ENCODE measurements around the gene POLR3G.

Gene POLR3G, protein sequence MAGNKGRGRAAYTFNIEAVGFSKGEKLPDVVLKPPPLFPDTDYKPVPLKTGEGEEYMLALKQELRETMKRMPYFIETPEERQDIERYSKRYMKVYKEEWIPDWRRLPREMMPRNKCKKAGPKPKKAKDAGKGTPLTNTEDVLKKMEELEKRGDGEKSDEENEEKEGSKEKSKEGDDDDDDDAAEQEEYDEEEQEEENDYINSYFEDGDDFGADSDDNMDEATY

DNA sequence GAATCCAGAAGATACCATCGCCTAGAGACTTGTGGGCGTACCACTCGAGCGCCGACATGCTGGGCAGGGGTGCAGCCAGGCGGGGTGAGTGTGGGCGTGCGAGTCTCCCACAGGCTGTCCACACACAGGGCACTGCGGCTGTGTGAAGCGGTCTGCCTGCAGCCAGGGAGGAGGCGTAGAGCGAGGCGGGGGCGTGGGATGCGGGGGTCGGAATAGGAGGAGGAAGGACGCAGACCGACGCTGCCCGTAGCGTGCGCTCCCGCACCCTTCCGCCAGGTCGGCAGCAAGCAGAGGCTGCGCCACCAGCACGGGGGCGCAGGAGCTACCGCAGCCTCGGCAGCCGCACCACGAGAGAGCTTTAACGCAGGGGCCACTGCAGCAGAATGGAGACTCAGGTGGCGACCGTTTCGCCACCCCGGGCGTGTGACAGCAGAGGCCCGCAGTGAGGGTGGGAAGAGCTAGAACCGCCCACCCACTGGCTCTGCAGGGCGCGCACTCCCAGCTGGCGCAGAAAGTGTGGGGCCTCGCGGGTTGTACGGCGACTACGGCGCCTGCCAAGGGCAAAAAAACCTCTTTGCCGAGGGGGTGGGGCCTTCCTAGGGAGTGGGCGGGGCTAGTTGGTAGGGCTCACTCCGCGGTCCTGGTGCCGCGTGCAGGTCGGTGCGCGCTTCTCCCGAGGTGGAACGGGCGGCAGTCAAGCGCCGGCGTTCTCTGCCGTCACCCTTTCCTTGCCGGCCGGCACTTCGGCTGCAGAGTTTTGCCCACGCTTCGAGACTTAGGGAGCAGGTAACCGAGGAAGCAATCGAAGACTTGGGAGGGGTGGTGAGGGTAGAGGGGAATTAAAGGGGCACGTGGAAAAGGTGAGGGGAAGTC is at the start of gene POLR3G, which contains the start of gene MBLAC2:
TSS of gene POLR3G (plus strand) at position 630 of the 873 bp plus-strand sequence. CDS start 10,704 bp downstream, outside the sequence.
TSS of gene MBLAC2 (minus strand) at position 537 of the 873 bp plus-strand sequence. CDS start at position 58, 479 bp downstream.
- TF ChIP-seq GATA2 (IDR thresholded peaks at IDR 0.05; ENCODE audit: low read depth, low read length) (no peak; the same call in none of the 2 replicates), GATA3 (IDR thresholded peaks at IDR 0.05; ENCODE audit: low read depth, low read length) (no peak)

DNA sequence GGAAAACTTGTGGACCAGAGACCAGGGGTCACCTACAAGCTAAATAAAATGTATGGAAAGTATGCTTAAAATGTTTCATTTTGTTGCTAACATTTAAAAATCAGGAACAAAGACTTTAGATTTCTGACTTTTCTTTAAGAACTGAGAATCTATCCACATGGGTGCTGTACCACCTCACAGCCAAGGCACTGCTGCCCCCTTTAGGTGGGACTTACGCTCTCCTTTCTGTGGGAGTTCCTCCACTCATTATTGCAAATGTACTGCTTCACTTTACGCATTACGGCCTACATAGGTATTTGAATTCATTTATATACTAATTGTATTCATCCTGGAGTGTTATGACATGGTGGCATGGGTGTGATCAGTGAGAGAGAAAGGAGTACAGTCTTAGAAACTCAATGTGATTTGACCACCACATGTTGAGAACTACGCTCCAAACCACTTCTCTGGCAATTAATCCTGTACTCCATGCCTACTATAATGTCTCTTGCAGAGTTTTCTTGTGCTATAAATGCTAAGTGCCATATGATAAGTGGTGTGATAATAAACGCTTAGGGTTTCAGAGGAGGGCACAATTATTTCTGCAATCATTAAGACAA is 40.4 kb upstream of the POLR3G start:
- TF ChIP-seq GATA2 (IDR thresholded peaks at IDR 0.05; ENCODE audit: low read depth, low read length) = no peak
- TF ChIP-seq GATA3 (IDR thresholded peaks at IDR 0.05; ENCODE audit: low read depth, low read length) = no peak

- TF ChIP-seq GATA3 (IDR thresholded peaks at IDR 0.05; ENCODE audit: low read depth, low read length) = peak; percentile 92
- TF ChIP-seq GATA2 (IDR thresholded peaks at IDR 0.05; ENCODE audit: low read depth, low read length) = peak; percentile 51; the same call in 1 of the 2 replicates
Observed at GRCh38 chr5:90437663-90438062, 37.0 kb upstream of the POLR3G start.

DNA sequence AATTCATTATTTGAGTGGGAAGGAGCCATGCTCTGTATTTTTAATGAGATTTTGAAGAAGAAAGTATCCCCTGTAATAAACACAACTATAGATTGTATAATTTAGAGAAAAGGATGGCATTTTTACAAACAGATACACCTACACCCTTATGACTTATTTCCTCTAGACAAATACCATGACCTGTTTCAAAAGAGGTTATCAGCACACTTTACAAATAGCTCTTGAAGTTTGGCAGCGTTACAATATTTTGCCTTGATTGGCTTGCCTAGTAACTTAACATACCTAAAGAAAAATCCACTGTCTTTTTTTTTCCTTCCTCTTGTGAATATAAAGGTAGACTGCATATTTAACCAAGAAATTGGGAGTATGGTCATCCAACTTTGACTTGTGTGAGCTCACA is 36.6 kb upstream of the POLR3G start:
- TF ChIP-seq GATA3 (IDR thresholded peaks at IDR 0.05; ENCODE audit: low read depth, low read length) (no peak), GATA2 (IDR thresholded peaks at IDR 0.05; ENCODE audit: low read depth, low read length) (no peak)

- TF ChIP-seq GATA2 (IDR thresholded peaks at IDR 0.05; ENCODE audit: low read depth, low read length) (no peak), GATA3 (IDR thresholded peaks at IDR 0.05; ENCODE audit: low read depth, low read length) (no peak)
Observed at GRCh38 chr5:90440644-90441043, 34.0 kb upstream of the POLR3G start.

DNA sequence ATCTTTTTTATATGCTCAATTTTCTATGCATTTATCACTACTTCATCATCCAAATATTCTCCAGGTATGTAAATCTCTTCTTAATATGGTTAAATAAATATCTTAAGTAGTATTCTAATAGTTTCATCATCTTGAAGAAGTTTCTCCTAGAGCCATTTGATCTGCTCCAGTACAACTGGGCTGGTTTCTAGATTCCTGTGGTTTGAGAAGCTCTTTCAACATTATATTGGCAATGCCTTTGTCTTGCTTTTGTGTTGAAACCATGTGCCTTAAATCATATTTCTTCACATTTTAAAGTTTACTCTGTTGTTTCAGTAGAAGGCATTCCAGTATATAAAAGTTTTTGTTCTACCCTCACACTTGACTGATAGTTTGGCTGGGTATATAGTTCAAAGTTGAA is 27.7 kb upstream of the POLR3G start:
- TF ChIP-seq GATA2 (IDR thresholded peaks at IDR 0.05; ENCODE audit: low read depth, low read length) (no peak), GATA3 (IDR thresholded peaks at IDR 0.05; ENCODE audit: low read depth, low read length) (no peak)

DNA sequence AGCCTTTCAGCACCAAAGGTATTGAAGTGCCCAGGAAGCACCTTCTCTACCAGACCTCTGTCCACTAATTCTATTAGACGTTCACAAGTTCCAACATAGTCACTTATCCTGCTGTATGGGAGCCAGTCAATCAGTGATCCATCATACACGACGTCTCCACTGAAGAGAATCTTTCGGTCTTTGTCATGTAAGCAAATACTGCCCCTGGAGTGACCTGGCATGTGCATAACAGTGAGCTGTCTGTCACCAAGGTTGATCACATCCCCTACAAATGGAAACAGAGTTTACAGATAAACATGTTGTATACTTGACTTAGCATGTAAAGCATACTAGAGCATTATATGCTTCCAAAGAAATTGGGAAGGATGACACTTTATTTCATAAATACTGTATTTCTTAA is 13.4 kb upstream of the POLR3G start:
- no peak for TF ChIP-seq GATA2 (IDR thresholded peaks at IDR 0.05; ENCODE audit: low read depth, low read length)
- TF ChIP-seq GATA3 (IDR thresholded peaks at IDR 0.05; ENCODE audit: low read depth, low read length) = no peak

DNA sequence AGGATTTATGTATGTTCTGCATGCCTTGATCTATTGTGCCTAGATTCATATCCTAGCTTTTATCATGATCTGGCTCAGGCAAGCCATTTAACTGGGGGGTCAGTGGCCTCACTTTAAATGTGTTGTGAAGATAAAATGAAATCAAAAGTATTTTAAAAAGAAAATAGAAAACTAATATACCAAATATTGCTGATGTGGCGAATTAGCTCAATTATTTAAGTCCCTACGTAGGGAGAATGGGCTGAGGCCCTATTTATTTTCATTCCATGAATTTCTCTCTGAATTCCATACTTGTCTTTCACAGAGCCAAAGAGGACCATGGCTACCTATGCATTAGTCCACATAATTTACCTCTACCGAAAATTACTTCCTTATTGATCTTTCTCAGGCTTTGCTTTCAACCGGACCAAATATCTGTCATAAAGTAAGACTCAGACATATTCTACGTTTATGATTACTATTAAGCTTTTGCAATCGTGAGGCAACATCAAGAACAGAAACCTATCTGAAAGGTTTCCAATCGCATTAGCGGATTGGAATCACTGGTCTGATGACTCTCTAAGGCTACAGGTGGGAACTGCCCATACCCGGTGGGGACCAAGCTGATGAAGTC is 1.8 kb upstream of the POLR3G start:
- TF ChIP-seq GATA3 (IDR thresholded peaks at IDR 0.05; ENCODE audit: low read depth, low read length) = no peak
- no peak for TF ChIP-seq GATA2 (IDR thresholded peaks at IDR 0.05; ENCODE audit: low read depth, low read length)

- TF ChIP-seq GATA3 (IDR thresholded peaks at IDR 0.05; ENCODE audit: low read depth, low read length) = no peak
- TF ChIP-seq GATA2 (IDR thresholded peaks at IDR 0.05; ENCODE audit: low read depth, low read length) = peak; percentile 75; the same call in 1 of the 2 replicates
Observed at GRCh38 chr5:90473396-90474234, 1.0 kb upstream of the POLR3G start.

- TF ChIP-seq GATA3 (IDR thresholded peaks at IDR 0.05; ENCODE audit: low read depth, low read length) = no peak
- TF ChIP-seq GATA2 (IDR thresholded peaks at IDR 0.05; ENCODE audit: low read depth, low read length) = no peak
Observed at GRCh38 chr5:90475436-90475980, 844 bp downstream of the POLR3G start.

- TF ChIP-seq GATA3 (IDR thresholded peaks at IDR 0.05; ENCODE audit: low read depth, low read length) (no peak), GATA2 (IDR thresholded peaks at IDR 0.05; ENCODE audit: low read depth, low read length) (no peak)
Observed at GRCh38 chr5:90476391-90476790, 1.7 kb downstream of the POLR3G start.

DNA sequence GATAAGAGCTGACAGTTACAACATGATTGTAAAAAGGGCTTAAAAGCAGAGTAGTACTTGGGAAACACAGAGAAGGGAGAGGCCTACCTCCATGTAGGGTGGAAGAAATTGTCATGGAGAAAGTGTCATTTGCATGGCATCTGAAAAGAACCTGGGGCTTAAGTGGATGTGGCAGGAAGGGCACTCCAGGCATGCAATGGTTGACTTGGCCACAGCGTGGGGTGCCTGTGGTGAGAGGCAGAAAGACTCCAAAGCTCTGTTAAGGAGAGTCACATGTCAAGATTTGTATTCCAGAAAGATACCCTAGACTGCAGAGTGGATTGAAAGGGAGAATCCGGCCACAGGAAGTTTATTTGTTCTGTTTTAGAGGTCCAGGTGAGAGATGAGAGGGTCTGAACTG is 2.4 kb downstream of the POLR3G start:
- TF ChIP-seq GATA2 (IDR thresholded peaks at IDR 0.05; ENCODE audit: low read depth, low read length) (no peak), GATA3 (IDR thresholded peaks at IDR 0.05; ENCODE audit: low read depth, low read length) (no peak)

Measured in SH-SY5Y (cell line).